SU-DHL-6 (cell line): Measurements from ENCODE around the gene EXOC2.

ENCODE experiments used
- EZH2phosphoT487 ChIP-seq: fragments of 200-600 bp; sonication (generic), shearing (Covaris generic); conservative IDR thresholded peaks from 2 replicates; pipeline ENCODE4 v1.6.1; 2018; ENCODE audit warnings: mild to moderate bottlenecking, antibody characterized with exemption, low read length, moderate library complexity, mixed read lengths
- TF ChIP-seq, protein P1 (sequence below): fragments of 200-600 bp; sonication (generic); IDR thresholded peaks from one replicate; pipeline ENCODE4 v1.5.1; 2017; ENCODE audit warnings: antibody characterized with exemption, mild to moderate bottlenecking, low read length, moderate library complexity; ENCODE audit not compliant: insufficient read depth, poor library complexity, severe bottlenecking

DNA sequence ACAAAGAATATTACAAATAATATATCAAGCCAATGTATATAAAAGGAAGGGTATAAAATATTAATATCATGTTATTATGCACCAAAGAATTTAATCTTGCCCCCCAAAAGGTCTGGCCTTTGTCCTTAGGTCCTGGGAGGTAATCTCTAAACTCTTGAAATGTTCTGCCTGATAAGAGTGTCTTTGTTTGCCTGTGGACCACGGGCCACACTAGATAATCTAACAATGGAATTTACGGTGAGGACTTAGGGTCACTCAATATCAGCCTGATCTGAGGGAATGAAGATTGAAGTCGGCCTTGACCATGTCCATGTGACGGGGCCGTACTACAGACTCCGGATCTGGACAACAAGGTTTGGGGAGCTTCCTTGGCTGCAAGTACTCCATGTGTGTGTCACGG is 79.0 kb downstream of the EXOC2 start:
- TF ChIP-seq, protein P1, sequence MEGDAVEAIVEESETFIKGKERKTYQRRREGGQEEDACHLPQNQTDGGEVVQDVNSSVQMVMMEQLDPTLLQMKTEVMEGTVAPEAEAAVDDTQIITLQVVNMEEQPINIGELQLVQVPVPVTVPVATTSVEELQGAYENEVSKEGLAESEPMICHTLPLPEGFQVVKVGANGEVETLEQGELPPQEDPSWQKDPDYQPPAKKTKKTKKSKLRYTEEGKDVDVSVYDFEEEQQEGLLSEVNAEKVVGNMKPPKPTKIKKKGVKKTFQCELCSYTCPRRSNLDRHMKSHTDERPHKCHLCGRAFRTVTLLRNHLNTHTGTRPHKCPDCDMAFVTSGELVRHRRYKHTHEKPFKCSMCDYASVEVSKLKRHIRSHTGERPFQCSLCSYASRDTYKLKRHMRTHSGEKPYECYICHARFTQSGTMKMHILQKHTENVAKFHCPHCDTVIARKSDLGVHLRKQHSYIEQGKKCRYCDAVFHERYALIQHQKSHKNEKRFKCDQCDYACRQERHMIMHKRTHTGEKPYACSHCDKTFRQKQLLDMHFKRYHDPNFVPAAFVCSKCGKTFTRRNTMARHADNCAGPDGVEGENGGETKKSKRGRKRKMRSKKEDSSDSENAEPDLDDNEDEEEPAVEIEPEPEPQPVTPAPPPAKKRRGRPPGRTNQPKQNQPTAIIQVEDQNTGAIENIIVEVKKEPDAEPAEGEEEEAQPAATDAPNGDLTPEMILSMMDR, result no peak
- TF ChIP-seq EZH2phosphoT487, result no peak
